HG02885 (cell line): ENCODE results near the gene DPP9.
"Not testable (repeated sequence)": the region's sequence is repeated elsewhere in the genome, so short reads cannot be mapped to it uniquely, and the experiment has no call there.

Source experiments
- ATAC-seq: cut with Tn5 transposase; IDR thresholded peaks from one replicate; pipeline ENCODE4 v1.9.1; 2021; ENCODE audit warnings: mild to moderate bottlenecking; ENCODE audit not compliant: unreplicated experiment, poor library complexity

Gene DPP9

GRCh38 chr19:4742723-4743646, 19.3 kb upstream of the DPP9 start:
- ATAC-seq, result no peak

- ATAC-seq, result no peak
Measured at GRCh38 chr19:4740092-4740491, 16.4 kb upstream of the DPP9 start.

- no peak for ATAC-seq
Measured at GRCh38 chr19:4738734-4739133, 15.1 kb upstream of the DPP9 start.

- ATAC-seq, result no peak
Measured at GRCh38 chr19:4737955-4738600, 14.4 kb upstream of the DPP9 start.

GRCh38 chr19:4733755-4734345, 10.2 kb upstream of the DPP9 start:
- no peak for ATAC-seq

GRCh38 chr19:4732680-4733114, 9.1 kb upstream of the DPP9 start:
- no peak for ATAC-seq

GRCh38 chr19:4730740-4731171, 7.1 kb upstream of the DPP9 start:
- no peak for ATAC-seq

GRCh38 chr19:4728871-4729270, 5.2 kb upstream of the DPP9 start:
- ATAC-seq, result no peak

GRCh38 chr19:4722671-4723594, 709 bp downstream of the DPP9 start:
- ATAC-seq, result peak; percentile 9

GRCh38 chr19:4721196-4721595, 2.4 kb downstream of the DPP9 start:
- ATAC-seq, result no peak

GRCh38 chr19:4720037-4720700, 3.5 kb downstream of the DPP9 start:
- no peak for ATAC-seq

- ATAC-seq, result no peak
Measured at GRCh38 chr19:4719499-4719866, 4.2 kb downstream of the DPP9 start.

GRCh38 chr19:4717966-4718701, 5.5 kb downstream of the DPP9 start:
- no peak for ATAC-seq

GRCh38 chr19:4717191-4717965, 6.3 kb downstream of the DPP9 start:
- ATAC-seq, result no peak

GRCh38 chr19:4715529-4716221, 8.0 kb downstream of the DPP9 start:
- ATAC-seq, result no peak

- ATAC-seq, result not testable (repeated sequence)
Measured at GRCh38 chr19:4715178-4715528, 8.5 kb downstream of the DPP9 start.

- ATAC-seq, result no peak
Measured at GRCh38 chr19:4714016-4714415, 9.6 kb downstream of the DPP9 start.
